Colon (tissue), 2 donors: Measurements from ENCODE around the gene FNDC10.
"Not testable (repeated sequence)": the region's sequence is repeated elsewhere in the genome, so short reads cannot be mapped to it uniquely, and the experiment has no call there.

Experiments
- FAIRE-seq: peaks from 2 replicates; lab custom pipeline; 2012; peaks lifted over from hg19 to GRCh38; lab: Jason Lieb, UNC
- donor health status: control.
- donor health status: control.

Gene FNDC10

GRCh38 chr1:1599935-1600860, at the start of gene FNDC10:
TSS of gene FNDC10 (minus strand) at chr1:1600135. CDS start at chr1:1600015, 120 bp downstream.
- FAIRE-seq: no peak

GRCh38 chr1:1648265-1648664, 48.3 kb upstream of the FNDC10 start:
- FAIRE-seq: peak; percentile 92

- FAIRE-seq: not testable (repeated sequence)
Observed at GRCh38 chr1:1647567-1648241, 47.8 kb upstream of the FNDC10 start.

- FAIRE-seq: not testable (repeated sequence)
Observed at GRCh38 chr1:1646326-1646725, 46.4 kb upstream of the FNDC10 start.

GRCh38 chr1:1640711-1641461, 41.0 kb upstream of the FNDC10 start:
- FAIRE-seq: not testable (repeated sequence)

- FAIRE-seq: not testable (repeated sequence)
Observed at GRCh38 chr1:1640081-1640480, 40.1 kb upstream of the FNDC10 start.

- FAIRE-seq: not testable (repeated sequence)
Observed at GRCh38 chr1:1639368-1639767, 39.4 kb upstream of the FNDC10 start.

GRCh38 chr1:1638528-1638927, 38.6 kb upstream of the FNDC10 start:
- not testable (repeated sequence) for FAIRE-seq

- FAIRE-seq: not testable (repeated sequence)
Observed at GRCh38 chr1:1637479-1637875, 37.5 kb upstream of the FNDC10 start.

GRCh38 chr1:1636621-1637478, 36.9 kb upstream of the FNDC10 start:
- FAIRE-seq: not testable (repeated sequence)

- FAIRE-seq: not testable (repeated sequence)
Observed at GRCh38 chr1:1634613-1635012, 34.7 kb upstream of the FNDC10 start.

- FAIRE-seq: not testable (repeated sequence)
Observed at GRCh38 chr1:1633409-1633808, 33.5 kb upstream of the FNDC10 start.

- FAIRE-seq: no peak
Observed at GRCh38 chr1:1631782-1632420, 32.0 kb upstream of the FNDC10 start, which contains the start of gene MMP23B. TSS of gene MMP23B (plus strand) at chr1:1632173. CDS start at chr1:1632219, 46 bp downstream.

- no peak for FAIRE-seq
Observed at GRCh38 chr1:1630965-1631781, 31.2 kb upstream of the FNDC10 start.

GRCh38 chr1:1630191-1630964, 30.4 kb upstream of the FNDC10 start:
- no peak for FAIRE-seq

- no peak for FAIRE-seq
Observed at GRCh38 chr1:1629430-1630190, 29.7 kb upstream of the FNDC10 start.

- no peak for FAIRE-seq
Observed at GRCh38 chr1:1628754-1629429, 29.0 kb upstream of the FNDC10 start.
